OCI-LY1 (cell line): Measurements from ENCODE around the gene CCDC51.

Experiments
- H2AFZ ChIP-seq: fragments of 200-600 bp; sonication (generic), shearing (Covaris generic); 2 replicates; pipeline ENCODE4 v1.6.0; 2014; ENCODE audit warnings: antibody characterized with exemption, mild to moderate bottlenecking, low read length
- H3F3A ChIP-seq: fragments of 200-600 bp; sonication (generic), shearing (Covaris generic); 2 replicates; pipeline ENCODE4 v1.6.0; 2014; ENCODE audit warnings: mild to moderate bottlenecking, antibody characterized with exemption, low read length, moderate library complexity; ENCODE audit not compliant: insufficient read depth
- H3K27ac ChIP-seq: fragments of 200-600 bp; sonication (generic); 2 replicates; pipeline ENCODE4 v1.5.1; 2014; ENCODE audit warnings: low read length, mixed run types, mild to moderate bottlenecking, low read depth; ENCODE audit not compliant: poor library complexity, severe bottlenecking
- H3K27me3 ChIP-seq: fragments of 200-600 bp; sonication (generic); 2 replicates; pipeline ENCODE4 v1.6.0; 2014; ENCODE audit warnings: antibody characterized with exemption, mild to moderate bottlenecking, low read length, moderate library complexity; ENCODE audit not compliant: insufficient read depth
- H3K36me3 ChIP-seq: fragments of 200-600 bp; sonication (generic); 2 replicates; pipeline ENCODE4 v1.6.1; 2014; ENCODE audit warnings: mild to moderate bottlenecking, antibody characterized with exemption, low read length, moderate library complexity, mixed read lengths; ENCODE audit not compliant: insufficient read depth
- H3K4me1 ChIP-seq: fragments of 200-600 bp; sonication (generic); 2 replicates; pipeline ENCODE4 v1.5.1; 2014; ENCODE audit warnings: mild to moderate bottlenecking, low read length, moderate library complexity; ENCODE audit not compliant: insufficient read depth, severe bottlenecking
- H3K4me2 ChIP-seq: fragments of 200-600 bp; sonication (generic), shearing (Covaris generic); 2 replicates; pipeline ENCODE4 v1.6.1; 2014; ENCODE audit warnings: low read length
- H3K4me3 ChIP-seq: fragments of 200-600 bp; sonication (generic); 2 replicates; pipeline ENCODE4 v1.5.1; 2014; ENCODE audit warnings: low read length, low read depth, mild to moderate bottlenecking, mixed read lengths; ENCODE audit not compliant: poor library complexity, severe bottlenecking
- H3K79me2 ChIP-seq: fragments of 200-600 bp; shearing (Covaris generic); 2 replicates; pipeline ENCODE4 v1.6.1; 2016; ENCODE audit warnings: mixed run types, low read length, mixed read lengths; ENCODE audit not compliant: insufficient read depth
- H3K9ac ChIP-seq: fragments of 200-600 bp; sonication (generic), shearing (Covaris generic); 2 replicates; pipeline ENCODE4 v1.6.1; 2014; ENCODE audit warnings: mild to moderate bottlenecking, low read length, mixed read lengths
- H3K9me2 ChIP-seq: fragments of 200-600 bp; sonication (generic), shearing (Covaris generic); 2 replicates; pipeline ENCODE4 v1.6.1; 2014; ENCODE audit warnings: low read depth, mild to moderate bottlenecking, low read length, mixed read lengths
- H3K9me3 ChIP-seq: fragments of 200-600 bp; shearing (Covaris generic); 2 replicates; pipeline ENCODE4 v1.6.1; 2014; ENCODE audit warnings: low read length, mixed read lengths
- H4K20me1 ChIP-seq: fragments of 200-600 bp; sonication (generic), shearing (Covaris generic); 2 replicates; pipeline ENCODE4 v1.6.0; 2016; ENCODE audit warnings: mild to moderate bottlenecking, low read length; ENCODE audit not compliant: insufficient read depth
- CTCF ChIP-seq: fragments of 200-600 bp; sonication (generic), shearing (Covaris generic); IDR thresholded peaks from 2 replicates; pipeline ENCODE4 v1.5.1; 2017; ENCODE audit warnings: mild to moderate bottlenecking, antibody characterized with exemption, low read length, moderate library complexity, mixed read lengths
- EZH2 ChIP-seq: fragments of 200-600 bp; sonication (generic), shearing (Covaris generic); IDR thresholded peaks from 2 replicates; pipeline ENCODE4 v1.8.0; 2017; ENCODE audit warnings: borderline replicate concordance, mixed run types, mild to moderate bottlenecking, antibody characterized with exemption, low read length, moderate library complexity, mixed read lengths

CCDC51 gene

GRCh38 chr3:48427630-48427962 lies 12.3 kb downstream of the CCDC51 start:
- Histone ChIP-seq H3K4me3 (no peak overlapping the region), H3K27me3 (no peaks in the 10 kb centered on the region), H3K4me2 (no peak overlapping the region), H3K9me2 (no peaks in the 10 kb centered on the region), H2AFZ (no peak overlapping the region), H4K20me1 (no peaks in the 10 kb centered on the region), H3K79me2 (no peaks in the 10 kb centered on the region), H3K9ac (no peak overlapping the region), H3K36me3 (peaks cover 21% of the 10 kb centered on the region), H3K27ac (no peak overlapping the region), H3F3A (no peaks in the 10 kb centered on the region), H3K4me1 (peaks cover 11% of the 10 kb centered on the region), H3K9me3 (no peaks in the 10 kb centered on the region)
- TF ChIP-seq CTCF (no peak), EZH2 (no peak)

- Histone ChIP-seq H3K36me3 (peaks cover 16% of the 10 kb centered on the region), H3K4me1 (peaks cover 11% of the 10 kb centered on the region), H3K27ac (no peak overlapping the region), H2AFZ (no peak overlapping the region), H3K79me2 (no peaks in the 10 kb centered on the region), H3K4me2 (no peak overlapping the region), H3K27me3 (no peaks in the 10 kb centered on the region; the same call in 1 of the 2 replicates), H3K9ac (no peak overlapping the region), H3K9me3 (no peaks in the 10 kb centered on the region), H3K4me3 (no peak overlapping the region), H3K9me2 (no peaks in the 10 kb centered on the region), H4K20me1 (no peaks in the 10 kb centered on the region), H3F3A (no peaks in the 10 kb centered on the region)
- no peak for TF ChIP-seq CTCF
- TF ChIP-seq EZH2, result no peak
These were observed 12.8 kb downstream of the CCDC51 start for GRCh38 chr3:48426944-48427629.

- Histone ChIP-seq H3K9me2 (no peaks in the 10 kb centered on the region), H3K4me2 (no peak overlapping the region), H3K27ac (no peak overlapping the region), H4K20me1 (no peaks in the 10 kb centered on the region), H2AFZ (no peak overlapping the region), H3K36me3 (peaks cover 9% of the 10 kb centered on the region), H3K79me2 (no peaks in the 10 kb centered on the region), H3F3A (no peaks in the 10 kb centered on the region), H3K27me3 (no peaks in the 10 kb centered on the region; the same call in 1 of the 2 replicates), H3K4me3 (no peak overlapping the region), H3K4me1 (peaks cover 11% of the 10 kb centered on the region), H3K9ac (no peak overlapping the region), H3K9me3 (no peaks in the 10 kb centered on the region)
- no peak for TF ChIP-seq EZH2
- no peak for TF ChIP-seq CTCF
These were observed 13.5 kb downstream of the CCDC51 start for GRCh38 chr3:48426401-48426909.
